ENCODE results near the gene QDPR. TPM values are rescaled to one million over a fixed set of nuclear protein-coding genes. Genes with fewer than 3 reads are reported as not detected.
"Not testable (repeated sequence)": the region's sequence is repeated elsewhere in the genome, so short reads cannot be mapped to it uniquely, and the experiment has no call there.

The QDPR gene
- polyA plus RNA-seq, 1 donor (not counting 4 experiments of a cell fraction or from before 2014, with no cell fraction given) = 65.6 TPM

- H3K9me3 ChIP-seq (ENCODE audit: control insufficient read depth, low read depth, low read length) = no peaks in the 10 kb centered on the region
- TF ChIP-seq CTCF (optimal IDR thresholded peaks at IDR 0.05 in 1 of 3, IDR thresholded peaks at IDR 0.05 in 1 of 3, conservative IDR thresholded peaks at IDR 0.05 in 1 of 3; ENCODE audit: extremely low read depth in 1 of 3, insufficient read depth in 2 of 3, low read length in 3 of 3) (peak; percentile 68 to 74 (median 73)), EZH2 (IDR thresholded peaks at IDR 0.05; ENCODE audit: low read length) (no peak)
- H3K9ac ChIP-seq (ENCODE audit: control insufficient read depth, extremely low read depth, insufficient read depth, low read length) = no peak overlapping the region
- H2AFZ ChIP-seq (ENCODE audit: control insufficient read depth, low read length) = no peak overlapping the region
- H3K79me2 ChIP-seq (ENCODE audit: control insufficient read depth, insufficient read depth, low read length) = no peaks in the 10 kb centered on the region
- no peaks in the 10 kb centered on the region for H3K27me3 ChIP-seq (ENCODE audit: control insufficient read depth, extremely low read depth, insufficient read depth, low read length)
- no peaks in the 10 kb centered on the region for H3K9me1 ChIP-seq (ENCODE audit: control insufficient read depth, extremely low read depth, insufficient read depth, low read length)
- FAIRE-seq (peak; percentile 90), DNase-seq (ENCODE audit: low read depth, low spot score) (no peak)
- no peak overlapping the region for H3K4me2 ChIP-seq (ENCODE audit: control insufficient read depth, extremely low read depth, insufficient read depth, low read depth, low read length)
- no peak overlapping the region for H3K27ac ChIP-seq (ENCODE audit: control insufficient read depth, insufficient read depth, low read length)
- no peaks in the 10 kb centered on the region for H3K4me1 ChIP-seq (ENCODE audit: control insufficient read depth, extremely low read depth, insufficient read depth, low read length)
- dilution Hi-C loops (cut with MboI; ENCODE audit: extremely low pct_ligation_motif_present, low sequenced_read_pairs) = no loop called here
- no peaks in the 10 kb centered on the region for H4K20me1 ChIP-seq (ENCODE audit: control insufficient read depth, extremely low read depth, insufficient read depth, low read length)
- H3K36me3 ChIP-seq (ENCODE audit: control insufficient read depth in 2 of 2, extremely low read depth in 1 of 2, insufficient read depth in 2 of 2, low read length in 2 of 2) = no peaks in the 10 kb centered on the region
- H3K4me3 ChIP-seq (ENCODE audit: control insufficient read depth in 2 of 3, extremely low read depth in 1 of 3, insufficient read depth in 2 of 3, low read depth in 1 of 3, low read length in 3 of 3) = no peak overlapping the region
Observed at GRCh38 chr4:17447675-17448298, 64.1 kb downstream of the QDPR start.

- no peaks in the 10 kb centered on the region for H3K9me3 ChIP-seq (ENCODE audit: control insufficient read depth, low read depth, low read length)
- TF ChIP-seq EZH2 (IDR thresholded peaks at IDR 0.05; ENCODE audit: low read length) = no peak
- no peak for TF ChIP-seq CTCF (optimal IDR thresholded peaks at IDR 0.05 in 1 of 3, IDR thresholded peaks at IDR 0.05 in 1 of 3, conservative IDR thresholded peaks at IDR 0.05 in 1 of 3; ENCODE audit: extremely low read depth in 1 of 3, insufficient read depth in 2 of 3, low read length in 3 of 3)
- H3K4me1 ChIP-seq (ENCODE audit: control insufficient read depth, extremely low read depth, insufficient read depth, low read length) = no peaks in the 10 kb centered on the region
- no peak overlapping the region for H3K4me2 ChIP-seq (ENCODE audit: control insufficient read depth, extremely low read depth, insufficient read depth, low read depth, low read length)
- no peak overlapping the region for H2AFZ ChIP-seq (ENCODE audit: control insufficient read depth, low read length)
- no peaks in the 10 kb centered on the region for H3K79me2 ChIP-seq (ENCODE audit: control insufficient read depth, insufficient read depth, low read length)
- FAIRE-seq = no peak
- H3K27me3 ChIP-seq (ENCODE audit: control insufficient read depth, extremely low read depth, insufficient read depth, low read length) = no peaks in the 10 kb centered on the region
- no peak overlapping the region for H3K4me3 ChIP-seq (ENCODE audit: control insufficient read depth in 2 of 3, extremely low read depth in 1 of 3, insufficient read depth in 2 of 3, low read depth in 1 of 3, low read length in 3 of 3)
- dilution Hi-C loops (cut with MboI; ENCODE audit: extremely low pct_ligation_motif_present, low sequenced_read_pairs) = no loop called here
- H3K36me3 ChIP-seq (ENCODE audit: control insufficient read depth in 2 of 2, extremely low read depth in 1 of 2, insufficient read depth in 2 of 2, low read length in 2 of 2) = no peaks in the 10 kb centered on the region
- no peaks in the 10 kb centered on the region for H4K20me1 ChIP-seq (ENCODE audit: control insufficient read depth, extremely low read depth, insufficient read depth, low read length)
- H3K27ac ChIP-seq (ENCODE audit: control insufficient read depth, insufficient read depth, low read length) = no peak overlapping the region
- no peaks in the 10 kb centered on the region for H3K9me1 ChIP-seq (ENCODE audit: control insufficient read depth, extremely low read depth, insufficient read depth, low read length)
- DNase-seq (ENCODE audit: low read depth, low spot score) = no peak
- H3K9ac ChIP-seq (ENCODE audit: control insufficient read depth, extremely low read depth, insufficient read depth, low read length) = no peak overlapping the region
Observed at GRCh38 chr4:17447056-17447455, 64.8 kb downstream of the QDPR start.

- H3K9ac ChIP-seq (ENCODE audit: control insufficient read depth, extremely low read depth, insufficient read depth, low read length); dilution Hi-C loops (cut with MboI; ENCODE audit: extremely low pct_ligation_motif_present, low sequenced_read_pairs); H3K4me1 ChIP-seq (ENCODE audit: control insufficient read depth, extremely low read depth, insufficient read depth, low read length); H3K4me3 ChIP-seq (ENCODE audit: control insufficient read depth in 2 of 3, extremely low read depth in 1 of 3, insufficient read depth in 2 of 3, low read depth in 1 of 3, low read length in 3 of 3); H3K4me2 ChIP-seq (ENCODE audit: control insufficient read depth, extremely low read depth, insufficient read depth, low read depth, low read length); H3K27me3 ChIP-seq (ENCODE audit: control insufficient read depth, extremely low read depth, insufficient read depth, low read length); H3K9me3 ChIP-seq (ENCODE audit: control insufficient read depth, low read depth, low read length); H3K27ac ChIP-seq (ENCODE audit: control insufficient read depth, insufficient read depth, low read length); H3K79me2 ChIP-seq (ENCODE audit: control insufficient read depth, insufficient read depth, low read length); FAIRE-seq; DNase-seq (ENCODE audit: low read depth, low spot score); H3K36me3 ChIP-seq (ENCODE audit: control insufficient read depth in 2 of 2, extremely low read depth in 1 of 2, insufficient read depth in 2 of 2, low read length in 2 of 2); H4K20me1 ChIP-seq (ENCODE audit: control insufficient read depth, extremely low read depth, insufficient read depth, low read length); H3K9me1 ChIP-seq (ENCODE audit: control insufficient read depth, extremely low read depth, insufficient read depth, low read length); H2AFZ ChIP-seq (ENCODE audit: control insufficient read depth, low read length): not testable (repeated sequence)
Observed at GRCh38 chr4:17442477-17442876, 69.4 kb downstream of the QDPR start.
